Keratinocyte (primary cell): ENCODE measurements around the gene GPR176.
"Not testable (repeated sequence)": the region's sequence is repeated elsewhere in the genome, so short reads cannot be mapped to it uniquely, and the experiment has no call there.

Experiments used
- CTCF ChIP-seq, 3 experiments: IDR thresholded peaks in 1 of 3; conservative IDR thresholded peaks in 1 of 3; optimal IDR thresholded peaks in 1 of 3; 2 replicates in 2 of 3; 3 replicates in 1 of 3; pipeline versions ENCODE3 to v1.5.1; 2011; ENCODE audit warnings: low read length in 3 of 3, mild to moderate bottlenecking in 3 of 3, moderate library complexity in 2 of 3, control low read depth in 1 of 3, inconsistent platforms in 1 of 3; ENCODE audit not compliant: insufficient read depth in 2 of 3; ENCODE audit errors: extremely low read depth in 1 of 3
- EZH2 ChIP-seq: IDR thresholded peaks from one replicate; pipeline ENCODE4 v1.6.1; 2012; ENCODE audit warnings: inconsistent platforms, mild to moderate bottlenecking, low read length, moderate library complexity

- not testable (repeated sequence) for TF ChIP-seq CTCF (optimal IDR thresholded peaks at IDR 0.05 in 1 of 3, IDR thresholded peaks at IDR 0.05 in 1 of 3, conservative IDR thresholded peaks at IDR 0.05 in 1 of 3; ENCODE audit: extremely low read depth in 1 of 3, insufficient read depth in 2 of 3, low read length in 3 of 3); EZH2
Observed at GRCh38 chr15:39893051-39893450, 27.0 kb downstream of the GPR176 start.
